ENCODE measurements around the gene DNAH10.

Gene DNAH10

DNA sequence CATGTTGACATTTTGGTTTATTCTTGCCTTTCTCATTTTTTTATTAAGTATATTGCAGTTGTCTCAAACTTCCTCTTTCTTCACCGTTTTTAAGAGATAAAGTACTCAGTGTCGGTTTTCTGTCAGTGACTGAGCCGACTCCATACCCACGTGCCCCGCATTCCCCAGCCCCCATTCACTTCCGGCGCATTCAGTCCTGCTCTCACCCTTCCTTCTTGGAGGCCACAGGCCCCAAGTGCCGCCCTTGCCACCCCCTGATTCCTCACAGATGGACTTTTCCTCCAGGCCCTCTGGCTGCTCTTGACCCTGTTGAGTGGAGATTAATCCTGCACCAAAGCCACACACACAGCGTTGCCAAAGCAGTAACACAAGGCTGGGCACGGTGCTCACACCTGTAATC is 19.1 kb upstream of the DNAH10 start (continued):
- TF ChIP-seq ZIC2 (tag by site-specific recombination; IDR thresholded peaks at IDR 0.05), result no peak

DNA sequence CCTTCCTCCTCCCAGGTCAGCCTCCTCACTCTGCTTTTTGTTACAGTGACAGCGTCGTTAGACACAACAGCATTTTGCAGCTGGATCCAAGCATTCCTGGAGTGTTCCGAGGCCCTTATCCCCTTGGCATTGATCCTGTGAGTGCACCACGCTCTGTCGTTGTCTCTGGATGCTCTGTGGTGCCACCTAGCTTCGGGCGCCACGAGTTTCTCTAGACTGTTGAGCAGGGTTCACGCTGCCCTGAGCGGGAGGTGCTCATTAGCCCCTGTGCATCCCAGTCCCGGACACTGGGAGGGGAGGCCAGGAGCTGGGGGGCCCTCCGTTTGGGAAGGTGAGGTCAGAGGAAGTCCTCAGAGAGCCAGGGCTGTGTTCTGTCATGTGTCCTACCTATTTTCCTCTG is 17.3 kb upstream of the DNAH10 start:
- H3K4me3 ChIP-seq (ENCODE audit: low read depth, low read length), result no peak overlapping the region
- no peaks in the 10 kb centered on the region for H3K9me3 ChIP-seq (ENCODE audit: control insufficient read depth, insufficient read depth, low read depth, low read length)
- TF ChIP-seq ZNF704 (tag by site-specific recombination; IDR thresholded peaks at IDR 0.05) (no peak), ZNF423 (tag by site-specific recombination; IDR thresholded peaks at IDR 0.05) (no peak), SP2 (tag by site-specific recombination; IDR thresholded peaks at IDR 0.05) (no peak), ZNF585B (tag by site-specific recombination; IDR thresholded peaks at IDR 0.05) (no peak), ZNF544 (tag by site-specific recombination; IDR thresholded peaks at IDR 0.05) (no peak), ZNF221 (tag by site-specific recombination; IDR thresholded peaks at IDR 0.05; ENCODE audit: borderline replicate concordance) (no peak), KLF17 (tag by site-specific recombination; IDR thresholded peaks at IDR 0.05) (no peak), ZNF302 (tag by site-specific recombination; IDR thresholded peaks at IDR 0.05; ENCODE audit: low read depth) (no peak), ZBTB8A (tag by site-specific recombination; IDR thresholded peaks at IDR 0.05) (no peak)
- TF ChIP-seq, protein P1, sequence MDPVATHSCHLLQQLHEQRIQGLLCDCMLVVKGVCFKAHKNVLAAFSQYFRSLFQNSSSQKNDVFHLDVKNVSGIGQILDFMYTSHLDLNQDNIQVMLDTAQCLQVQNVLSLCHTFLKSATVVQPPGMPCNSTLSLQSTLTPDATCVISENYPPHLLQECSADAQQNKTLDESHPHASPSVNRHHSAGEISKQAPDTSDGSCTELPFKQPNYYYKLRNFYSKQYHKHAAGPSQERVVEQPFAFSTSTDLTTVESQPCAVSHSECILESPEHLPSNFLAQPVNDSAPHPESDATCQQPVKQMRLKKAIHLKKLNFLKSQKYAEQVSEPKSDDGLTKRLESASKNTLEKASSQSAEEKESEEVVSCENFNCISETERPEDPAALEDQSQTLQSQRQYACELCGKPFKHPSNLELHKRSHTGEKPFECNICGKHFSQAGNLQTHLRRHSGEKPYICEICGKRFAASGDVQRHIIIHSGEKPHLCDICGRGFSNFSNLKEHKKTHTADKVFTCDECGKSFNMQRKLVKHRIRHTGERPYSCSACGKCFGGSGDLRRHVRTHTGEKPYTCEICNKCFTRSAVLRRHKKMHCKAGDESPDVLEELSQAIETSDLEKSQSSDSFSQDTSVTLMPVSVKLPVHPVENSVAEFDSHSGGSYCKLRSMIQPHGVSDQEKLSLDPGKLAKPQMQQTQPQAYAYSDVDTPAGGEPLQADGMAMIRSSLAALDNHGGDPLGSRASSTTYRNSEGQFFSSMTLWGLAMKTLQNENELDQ (tag by site-specific recombination; IDR thresholded peaks at IDR 0.05; ENCODE audit: low read depth), result no peak
- H3K36me3 ChIP-seq (ENCODE audit: control insufficient read depth in 2 of 2, insufficient read depth in 1 of 2, low read length in 2 of 2), result peaks cover 42 to 76% of the 10 kb centered on the region in 2 experiments
- no peak overlapping the region for H3K27ac ChIP-seq (ENCODE audit: extremely low read depth, low read depth, low read length)
- no peaks in the 10 kb centered on the region for H3K4me1 ChIP-seq (ENCODE audit: control insufficient read depth, insufficient read depth, low read length)
- ChIA-PET POLR2A (interaction anchor here (0.7 kb wide), 1 partner anchor 98 kb away, joined by 4 read pairs; no protein-coding TSS in a partner anchor), CTCF (interaction anchor here (0.5 kb wide), 1 partner anchor 1687 kb away, joined by 3 read pairs; no protein-coding TSS in a partner anchor)

DNA sequence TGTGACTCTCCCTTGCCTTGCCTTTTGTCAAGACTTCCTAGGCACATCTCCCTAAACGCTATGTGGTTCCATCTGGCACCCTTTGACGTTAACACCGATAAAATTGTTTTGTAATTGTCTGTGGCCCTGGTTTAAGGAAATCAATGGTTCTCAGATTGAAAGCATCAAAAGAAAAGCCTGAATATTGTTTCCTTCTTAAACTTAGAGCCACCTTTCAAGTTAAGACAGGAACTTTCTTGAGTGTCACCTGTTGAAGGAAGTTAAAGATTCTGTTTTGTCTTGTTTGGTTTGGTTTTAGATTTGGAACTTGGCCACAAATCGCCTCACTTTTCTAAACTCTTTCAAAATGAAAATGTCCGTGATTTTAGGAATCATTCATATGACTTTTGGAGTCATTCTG is 14.8 kb upstream of the DNAH10 start:
- Histone ChIP-seq H3K27ac (ENCODE audit: extremely low read depth, low read depth, low read length) (no peak overlapping the region), H3K4me1 (ENCODE audit: control insufficient read depth, insufficient read depth, low read length) (no peaks in the 10 kb centered on the region), H3K36me3 (ENCODE audit: control insufficient read depth in 2 of 2, insufficient read depth in 1 of 2, low read length in 2 of 2) (peaks cover 41 to 70% of the 10 kb centered on the region in 2 experiments), H3K9me3 (ENCODE audit: control insufficient read depth, insufficient read depth, low read depth, low read length) (no peaks in the 10 kb centered on the region), H3K4me3 (ENCODE audit: low read depth, low read length) (no peak overlapping the region)
- TF ChIP-seq SCRT1 (tag by site-specific recombination; IDR thresholded peaks at IDR 0.05; ENCODE audit: borderline replicate concordance) (0 out of 2 replicates have a peak, but pooled peaks have one; percentile 11), ZNF670 (tag by site-specific recombination; IDR thresholded peaks at IDR 0.05; ENCODE audit: low read depth) (no peak), SCRT2 (tag by site-specific recombination; IDR thresholded peaks at IDR 0.05) (peak; percentile 54; the same call in 1 of the 2 replicates), KLF16 (tag by site-specific recombination; IDR thresholded peaks at IDR 0.05) (no peak)
- CTCF ChIA-PET, result no interaction called here
- POLR2A ChIA-PET, result no interaction called here

DNA sequence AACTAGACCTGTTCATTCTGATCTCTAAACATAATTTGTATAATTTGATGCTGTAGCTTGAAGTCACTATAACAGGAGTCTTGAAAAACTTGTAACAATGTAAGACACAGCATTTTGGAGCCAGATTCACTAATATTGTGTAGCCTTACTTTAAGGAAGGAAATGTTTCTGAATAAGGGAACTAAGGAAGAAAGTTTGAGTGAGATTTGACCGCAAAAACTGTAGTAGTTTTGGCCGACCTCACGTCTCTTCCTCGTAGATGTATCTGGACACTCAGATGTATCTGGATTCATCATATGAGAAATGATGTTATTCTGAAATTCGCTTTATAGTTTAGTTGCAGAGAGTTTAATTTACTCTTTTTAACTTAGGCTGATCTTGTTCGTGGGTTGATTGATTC is 13.9 kb upstream of the DNAH10 start:
- Histone ChIP-seq H3K9me3 (ENCODE audit: control insufficient read depth, insufficient read depth, low read depth, low read length) (no peaks in the 10 kb centered on the region), H3K4me1 (ENCODE audit: control insufficient read depth, insufficient read depth, low read length) (no peaks in the 10 kb centered on the region), H3K36me3 (ENCODE audit: control insufficient read depth in 2 of 2, insufficient read depth in 1 of 2, low read length in 2 of 2) (peaks cover 40 to 73% of the 10 kb centered on the region in 2 experiments), H3K27ac (ENCODE audit: extremely low read depth, low read depth, low read length) (no peak overlapping the region), H3K4me3 (ENCODE audit: low read depth, low read length) (no peak overlapping the region)
- ChIA-PET CTCF (interaction anchor here (0.7 kb wide), 1 partner anchor 258 kb away, joined by 3 read pairs; no protein-coding TSS in a partner anchor), POLR2A (interaction anchor here (0.6 kb wide), 1 partner anchor 71 kb away, joined by 3 read pairs; no protein-coding TSS in a partner anchor)
- TF ChIP-seq ZNF214 (tag by site-specific recombination; IDR thresholded peaks at IDR 0.05; ENCODE audit: borderline replicate concordance) (no peak), ZNF596 (tag by site-specific recombination; IDR thresholded peaks at IDR 0.05) (no peak), ZNF843 (tag by site-specific recombination; IDR thresholded peaks at IDR 0.05) (no peak), MYNN (tag by site-specific recombination; IDR thresholded peaks at IDR 0.05; ENCODE audit: borderline replicate concordance) (no peak), ZBTB8A (tag by site-specific recombination; IDR thresholded peaks at IDR 0.05) (no peak), ZNF169 (tag by site-specific recombination; IDR thresholded peaks at IDR 0.05) (no peak), INSM2 (tag by site-specific recombination; IDR thresholded peaks at IDR 0.05) (no peak), ZEB2 (tag by site-specific recombination; IDR thresholded peaks at IDR 0.05) (no peak)
- TF ChIP-seq, protein P2, sequence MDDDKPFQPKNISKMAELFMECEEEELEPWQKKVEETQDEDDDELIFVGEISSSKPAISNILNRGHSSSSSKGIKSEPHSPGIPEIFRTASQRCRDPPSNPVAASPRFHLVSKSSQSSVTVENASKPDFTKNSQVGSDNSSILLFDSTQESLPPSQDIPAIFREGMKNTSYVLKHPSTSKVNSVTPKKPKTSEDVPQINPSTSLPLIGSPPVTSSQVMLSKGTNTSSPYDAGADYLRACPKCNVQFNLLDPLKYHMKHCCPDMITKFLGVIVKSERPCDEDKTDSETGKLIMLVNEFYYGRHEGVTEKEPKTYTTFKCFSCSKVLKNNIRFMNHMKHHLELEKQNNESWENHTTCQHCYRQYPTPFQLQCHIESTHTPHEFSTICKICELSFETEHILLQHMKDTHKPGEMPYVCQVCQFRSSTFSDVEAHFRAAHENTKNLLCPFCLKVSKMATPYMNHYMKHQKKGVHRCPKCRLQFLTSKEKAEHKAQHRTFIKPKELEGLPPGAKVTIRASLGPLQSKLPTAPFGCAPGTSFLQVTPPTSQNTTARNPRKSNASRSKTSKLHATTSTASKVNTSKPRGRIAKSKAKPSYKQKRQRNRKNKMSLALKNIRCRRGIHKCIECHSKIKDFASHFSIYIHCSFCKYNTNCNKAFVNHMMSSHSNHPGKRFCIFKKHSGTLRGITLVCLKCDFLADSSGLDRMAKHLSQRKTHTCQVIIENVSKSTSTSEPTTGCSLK (tag by site-specific recombination; IDR thresholded peaks at IDR 0.05), result no peak
